GM23338 (cell line): ENCODE data around the gene PRELID3B. TPM values are rescaled to one million over a fixed set of nuclear protein-coding genes. Genes with fewer than 3 reads are reported as not detected.

Source experiments
- ATAC-seq: fragments of 200-7000 bp; cut with Tn5 transposase; 3 replicates; pipeline ENCODE4 v1.9.1; 2020
- DNase-seq: peaks from one replicate; pipeline ENCODE4 v3.0.0-alpha.2; 2015; ENCODE audit warnings: low spot score
- H2AFZ ChIP-seq: fragments of 200-600 bp; sonication (generic); 2 replicates; pipeline ENCODE4 v1.8.0; 2016; ENCODE audit warnings: antibody characterized with exemption, mild to moderate bottlenecking, moderate library complexity
- H3F3A ChIP-seq: fragments of 200-600 bp; sonication (generic); replicated peaks from 2 replicates; pipeline ENCODE4 v1.8.0; 2017; ENCODE audit warnings: antibody characterized with exemption, mixed run types, low read depth
- H3K27ac ChIP-seq: fragments of 200-600 bp; sonication (generic); 2 replicates; pipeline ENCODE4 v1.6.1; 2016; ENCODE audit warnings: low read depth
- H3K27me3 ChIP-seq: fragments of 200-600 bp; sonication (generic); 2 replicates; pipeline ENCODE4 v1.8.0; 2016; ENCODE audit warnings: mild to moderate bottlenecking, mixed run types, moderate library complexity; ENCODE audit not compliant: insufficient read depth
- H3K36me3 ChIP-seq: fragments of 200-600 bp; sonication (generic); 2 replicates; pipeline ENCODE4 v1.8.0; 2016; ENCODE audit warnings: mild to moderate bottlenecking; ENCODE audit not compliant: insufficient read depth
- H3K4me1 ChIP-seq: fragments of 200-600 bp; sonication (generic); 2 replicates; pipeline ENCODE4 v1.8.0; 2016; ENCODE audit warnings: mild to moderate bottlenecking, moderate library complexity; ENCODE audit not compliant: insufficient read depth
- H3K4me2 ChIP-seq: fragments of 200-600 bp; sonication (generic); 2 replicates; pipeline ENCODE4 v1.7.1; 2017; ENCODE audit warnings: mixed run types
- H3K4me3 ChIP-seq: fragments of 200-600 bp; sonication (generic); 2 replicates; pipeline ENCODE4 v1.6.1; 2016; ENCODE audit warnings: mixed run types
- H3K79me2 ChIP-seq: fragments of 200-600 bp; sonication (generic); replicated peaks from 2 replicates; pipeline ENCODE4 v1.8.0; 2017; ENCODE audit warnings: mild to moderate bottlenecking; ENCODE audit not compliant: insufficient read depth
- H3K9me2 ChIP-seq: fragments of 200-600 bp; sonication (generic); 2 replicates; pipeline ENCODE4 v1.8.0; 2017; ENCODE audit not compliant: insufficient read depth
- H4K20me1 ChIP-seq: fragments of 200-600 bp; sonication (generic); replicated peaks from 2 replicates; pipeline ENCODE4 v1.8.0; 2017; ENCODE audit warnings: mild to moderate bottlenecking; ENCODE audit not compliant: insufficient read depth
- H3K27ac Mint-ChIP-seq: 2 replicates; pipeline ENCODE4 v1.8.0; 2020; ENCODE audit warnings: inconsistent platforms, mild to moderate bottlenecking, moderate library complexity, mixed read lengths
- H3K27me3 Mint-ChIP-seq: 3 replicates; pipeline ENCODE4 v1.8.0; 2022; ENCODE audit warnings: low read depth, mild to moderate bottlenecking, moderate library complexity, mixed read lengths, inconsistent platforms; ENCODE audit not compliant: insufficient read depth, poor library complexity
- H3K36me3 Mint-ChIP-seq: 3 replicates; pipeline ENCODE4 v1.8.0; 2021; ENCODE audit warnings: low read depth, mild to moderate bottlenecking, inconsistent platforms, moderate library complexity, mixed read lengths
- H3K4me1 Mint-ChIP-seq: 3 replicates; pipeline ENCODE4 v1.8.0; 2020; ENCODE audit warnings: mild to moderate bottlenecking, inconsistent platforms, mixed read lengths
- H3K4me3 Mint-ChIP-seq: 3 replicates; pipeline ENCODE4 v1.8.0; 2021; ENCODE audit warnings: moderate library complexity, mild to moderate bottlenecking, inconsistent platforms, mixed read lengths
- H3K9me3 Mint-ChIP-seq: 3 replicates; pipeline ENCODE4 v1.8.0; 2020; ENCODE audit warnings: moderate library complexity, mild to moderate bottlenecking, inconsistent platforms, mixed read lengths
- CREB1 ChIP-seq: fragments of 250-450 bp; sonication (Bioruptor Pico); IDR thresholded peaks from 2 replicates; pipeline ENCODE4 v1.5.0; 2020; ENCODE audit warnings: low read depth, mild to moderate bottlenecking, moderate library complexity
- CTCF ChIP-seq, 2 experiments: fragments of 200-600 bp in 1 of 2; sonication (generic) in 1 of 2; conservative IDR thresholded peaks; 2 replicates each; pipeline versions ENCODE4 v1.5.1 to v1.6.1; 2016 to 2017; ENCODE audit warnings: antibody characterized with exemption in 2 of 2, low read depth in 2 of 2, mild to moderate bottlenecking in 2 of 2, moderate library complexity in 1 of 2
- ETS1 ChIP-seq: IDR thresholded peaks from 2 replicates; pipeline ENCODE4 v1.6.1; 2016; ENCODE audit warnings: antibody characterized with exemption
- EZH2 ChIP-seq: fragments of 200-600 bp; sonication (generic); IDR thresholded peaks from one replicate; pipeline ENCODE4 v1.8.0; 2017; ENCODE audit warnings: antibody characterized with exemption, mild to moderate bottlenecking, low read depth; ENCODE audit not compliant: unreplicated experiment
- EZH2phosphoT487 ChIP-seq: fragments of 200-600 bp; sonication (generic); IDR thresholded peaks from one replicate; pipeline ENCODE4 v1.8.1; 2018; ENCODE audit warnings: antibody characterized with exemption; ENCODE audit not compliant: unreplicated experiment
- JUNB ChIP-seq: IDR thresholded peaks from one replicate; pipeline ENCODE4 v1.6.1; 2016; ENCODE audit warnings: antibody characterized with exemption; ENCODE audit not compliant: unreplicated experiment
- NANOG ChIP-seq: IDR thresholded peaks from 2 replicates; pipeline ENCODE4 v1.6.1; 2016; ENCODE audit warnings: antibody characterized with exemption, borderline replicate concordance
- POLR2AphosphoS5 ChIP-seq: IDR thresholded peaks from 2 replicates; pipeline ENCODE4 v1.6.1; 2016; ENCODE audit warnings: antibody characterized with exemption, low read depth
- STAT1 ChIP-seq: IDR thresholded peaks from one replicate; pipeline ENCODE4 v1.6.1; 2016; ENCODE audit warnings: antibody characterized with exemption; ENCODE audit not compliant: unreplicated experiment
- ZNF114 ChIP-seq: fragments of 250-450 bp; sonication (Bioruptor Pico); IDR thresholded peaks from 2 replicates; pipeline ENCODE4 v1.5.0; 2020; ENCODE audit warnings: mild to moderate bottlenecking, moderate library complexity
- ZNF331 ChIP-seq: fragments of 250-450 bp; sonication (Bioruptor Pico); IDR thresholded peaks from 2 replicates; pipeline ENCODE4 v1.5.0; 2020; ENCODE audit warnings: low read depth, mild to moderate bottlenecking, moderate library complexity
- polyA plus RNA-seq: library from polyadenylated mRNA; unstranded; fragments of >200 nt; fragmentation: Nextera tagmentation; extraction: Ambion mirVana; gene quantifications from 2 replicates; pipeline ENCODE4 v1.2.1, GENCODE V29; 2016
- total RNA-seq: library from RNA; depleted of rRNA; stranded (reverse); fragments of >200 nt; shearing (Covaris generic); gene quantifications from 2 replicates; pipeline ENCODE4 v1.2.3, GENCODE V29; 2014
- TF ChIP-seq, protein P1 (sequence below): IDR thresholded peaks from one replicate; pipeline ENCODE4 v1.6.1; 2018; ENCODE audit warnings: antibody characterized with exemption; ENCODE audit not compliant: unreplicated experiment

PRELID3B gene
- total and polyA plus RNA-seq, 2 experiments from 2014 or later, result 42.7 to 43.6 TPM

DNA sequence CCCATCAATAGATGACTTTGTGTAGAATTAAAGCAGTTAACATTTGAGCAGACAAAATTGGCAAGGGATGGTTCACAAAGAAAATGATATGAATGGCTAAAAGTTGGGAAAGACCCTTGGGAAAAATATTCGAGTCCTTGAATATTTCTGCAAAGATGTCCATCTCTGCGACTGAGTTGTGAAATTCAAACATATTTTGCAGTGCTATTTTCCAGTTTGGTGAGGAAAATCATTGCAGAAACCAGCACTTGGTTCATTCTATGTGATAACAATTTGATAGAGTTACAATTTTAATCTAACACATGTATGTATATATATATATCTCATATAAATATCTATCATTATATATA, 6.1 kb upstream of the PRELID3B start (continued):
- TF ChIP-seq, protein P1, sequence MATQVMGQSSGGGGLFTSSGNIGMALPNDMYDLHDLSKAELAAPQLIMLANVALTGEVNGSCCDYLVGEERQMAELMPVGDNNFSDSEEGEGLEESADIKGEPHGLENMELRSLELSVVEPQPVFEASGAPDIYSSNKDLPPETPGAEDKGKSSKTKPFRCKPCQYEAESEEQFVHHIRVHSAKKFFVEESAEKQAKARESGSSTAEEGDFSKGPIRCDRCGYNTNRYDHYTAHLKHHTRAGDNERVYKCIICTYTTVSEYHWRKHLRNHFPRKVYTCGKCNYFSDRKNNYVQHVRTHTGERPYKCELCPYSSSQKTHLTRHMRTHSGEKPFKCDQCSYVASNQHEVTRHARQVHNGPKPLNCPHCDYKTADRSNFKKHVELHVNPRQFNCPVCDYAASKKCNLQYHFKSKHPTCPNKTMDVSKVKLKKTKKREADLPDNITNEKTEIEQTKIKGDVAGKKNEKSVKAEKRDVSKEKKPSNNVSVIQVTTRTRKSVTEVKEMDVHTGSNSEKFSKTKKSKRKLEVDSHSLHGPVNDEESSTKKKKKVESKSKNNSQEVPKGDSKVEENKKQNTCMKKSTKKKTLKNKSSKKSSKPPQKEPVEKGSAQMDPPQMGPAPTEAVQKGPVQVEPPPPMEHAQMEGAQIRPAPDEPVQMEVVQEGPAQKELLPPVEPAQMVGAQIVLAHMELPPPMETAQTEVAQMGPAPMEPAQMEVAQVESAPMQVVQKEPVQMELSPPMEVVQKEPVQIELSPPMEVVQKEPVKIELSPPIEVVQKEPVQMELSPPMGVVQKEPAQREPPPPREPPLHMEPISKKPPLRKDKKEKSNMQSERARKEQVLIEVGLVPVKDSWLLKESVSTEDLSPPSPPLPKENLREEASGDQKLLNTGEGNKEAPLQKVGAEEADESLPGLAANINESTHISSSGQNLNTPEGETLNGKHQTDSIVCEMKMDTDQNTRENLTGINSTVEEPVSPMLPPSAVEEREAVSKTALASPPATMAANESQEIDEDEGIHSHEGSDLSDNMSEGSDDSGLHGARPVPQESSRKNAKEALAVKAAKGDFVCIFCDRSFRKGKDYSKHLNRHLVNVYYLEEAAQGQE, result no peak
- TF ChIP-seq ZNF114 (CRISPR knock-in tag), result no peak
- TF ChIP-seq EZH2, result no peak
- no peak for TF ChIP-seq STAT1

DNA sequence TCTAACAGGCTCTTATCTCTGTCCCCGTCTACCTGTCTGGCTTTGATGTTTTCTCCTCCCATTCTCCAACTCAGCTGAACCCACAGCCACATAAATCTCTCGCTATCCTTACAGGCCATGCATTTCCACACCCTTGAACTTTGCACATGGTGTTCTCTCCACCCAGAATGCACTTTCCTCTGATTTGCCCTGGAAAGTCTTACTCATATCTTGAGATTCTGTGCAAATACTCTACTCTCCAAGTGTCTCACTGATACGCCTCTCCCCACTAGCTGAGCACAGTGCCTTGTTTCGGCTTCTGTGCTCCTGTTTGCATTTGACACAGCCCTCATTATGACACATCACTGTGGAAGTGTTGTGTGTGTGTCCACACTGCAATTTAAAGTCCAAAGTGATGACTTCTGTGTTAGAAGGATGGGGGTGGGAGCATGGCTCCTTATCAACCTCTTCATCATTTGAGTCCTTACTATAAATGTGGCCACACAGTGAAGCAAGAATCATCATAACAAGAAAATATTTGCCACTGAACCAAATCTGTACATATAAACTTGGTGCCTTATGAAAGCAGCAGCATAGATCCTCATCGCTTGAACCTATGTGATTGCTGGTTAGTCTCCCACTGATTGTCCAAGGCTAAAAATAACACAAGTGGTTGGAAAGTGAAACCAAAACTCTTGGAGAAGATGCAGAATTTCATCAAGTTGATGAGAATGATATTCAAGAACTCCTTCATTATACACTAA, 5.5 kb upstream of the PRELID3B start:
- Mint-ChIP-seq H3K27me3 (peaks cover 5% of the 10 kb centered on the region), H3K9me3 (no peaks in the 10 kb centered on the region), H3K4me1 (peaks cover 5% of the 10 kb centered on the region), H3K36me3 (no peaks in the 10 kb centered on the region; the same call in 2 of the 3 replicates), H3K27ac (no peak overlapping the region), H3K4me3 (no peak overlapping the region)
- Histone ChIP-seq H3K79me2 (no peaks in the 10 kb centered on the region), H3K4me1 (no peaks in the 10 kb centered on the region), H3K9me2 (no peaks in the 10 kb centered on the region), H2AFZ (no peak overlapping the region), H4K20me1 (no peaks in the 10 kb centered on the region), H3K27me3 (no peaks in the 10 kb centered on the region), H3K4me3 (no peak overlapping the region), H3K4me2 (no peak overlapping the region), H3K36me3 (no peaks in the 10 kb centered on the region), H3F3A (peaks cover 6% of the 10 kb centered on the region; the same call in 1 of the 2 replicates), H3K27ac (no peak overlapping the region)
- no peak for TF ChIP-seq CREB1 (CRISPR knock-in tag)
- no peak for ATAC-seq
- DNase-seq, result no peak

DNA sequence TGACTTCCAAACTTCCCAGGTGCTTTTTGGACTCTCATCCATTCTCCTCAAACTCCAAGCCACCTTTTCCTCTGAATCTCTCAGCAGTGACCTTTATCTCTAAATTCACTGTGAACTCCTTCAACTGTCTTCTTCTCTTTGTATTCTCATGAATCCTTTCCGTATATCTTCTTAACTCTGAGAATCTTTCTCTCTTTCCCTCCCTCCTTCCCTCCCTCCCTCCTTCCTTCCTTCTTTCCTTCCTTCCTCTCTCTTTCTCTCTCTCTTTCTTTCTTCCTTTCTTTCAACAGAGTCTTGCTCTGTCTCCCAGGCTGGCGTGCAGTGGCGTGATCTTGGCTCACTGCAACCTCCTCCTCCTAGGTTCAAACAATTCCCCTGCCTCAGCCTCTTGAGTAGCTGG, 4.3 kb upstream of the PRELID3B start:
- no peak overlapping the region for H3K27ac ChIP-seq
- ATAC-seq, result no peak
- H2AFZ ChIP-seq, result no peak overlapping the region
- peaks cover 4% of the 10 kb centered on the region for H3K79me2 ChIP-seq
- DNase-seq, result no peak
- no peaks in the 10 kb centered on the region for H3K27me3 ChIP-seq
- H3K36me3 ChIP-seq, result no peaks in the 10 kb centered on the region
- H3K4me2 ChIP-seq, result no peak overlapping the region
- no peak overlapping the region for H3K4me3 ChIP-seq
- H3K4me1 ChIP-seq, result 0 out of 2 replicates have a peak, but pooled peaks cover 1% of the 10 kb centered on the region
- Mint-ChIP-seq H3K27ac (no peak overlapping the region), H3K9me3 (no peaks in the 10 kb centered on the region), H3K36me3 (no peaks in the 10 kb centered on the region; the same call in 2 of the 3 replicates), H3K4me3 (no peak overlapping the region), H3K4me1 (peaks cover 6% of the 10 kb centered on the region), H3K27me3 (peaks cover 5% of the 10 kb centered on the region)
- no peaks in the 10 kb centered on the region for H4K20me1 ChIP-seq
- peaks cover 6% of the 10 kb centered on the region; the same call in 1 of the 2 replicates for H3F3A ChIP-seq
- H3K9me2 ChIP-seq, result no peaks in the 10 kb centered on the region
- TF ChIP-seq NANOG (no peak), ZNF331 (CRISPR knock-in tag) (no peak), POLR2AphosphoS5 (no peak), JUNB (no peak), STAT1 (no peak), CTCF (conservative IDR thresholded peaks at IDR 0.05; ENCODE audit: low read depth in 2 of 2) (no peak), ETS1 (no peak), EZH2 (no peak), EZH2phosphoT487 (no peak)
- TF ChIP-seq, protein P1, result no peak
